ENCODE measurements around the gene SUPT3H.

DNA sequence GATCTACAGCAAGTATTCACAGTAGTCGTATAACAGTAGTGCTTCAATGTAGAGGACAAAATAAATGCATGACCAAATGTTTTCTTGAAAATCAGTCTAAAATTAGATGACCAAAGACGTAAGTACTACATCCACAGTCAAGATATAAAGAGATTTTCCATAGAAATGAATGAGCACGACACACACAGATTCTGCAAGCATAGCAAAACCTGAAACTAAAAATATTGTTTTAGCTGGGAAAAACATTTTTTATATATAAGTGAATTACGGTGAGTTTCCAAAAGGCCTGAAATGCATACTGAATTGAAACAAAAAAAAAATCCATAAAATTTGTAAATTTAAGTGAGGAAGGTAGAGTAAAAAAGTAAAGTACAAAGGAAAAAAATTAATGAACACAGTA lies 217.4 kb downstream of the SUPT3H start:
- TF ChIP-seq CTCF (conservative IDR thresholded peaks at IDR 0.05; ENCODE audit: low read depth, low read length) (no peak), EZH2phosphoT487 (IDR thresholded peaks at IDR 0.05; ENCODE audit: borderline replicate concordance, low read length) (no peak), EZH2 (IDR thresholded peaks at IDR 0.05; ENCODE audit: low read length, unreplicated experiment) (no peak)

Data from PC-3 (cell line).